NOMO-1 (cell line): ENCODE results near the gene GALNT10.
"Not testable (repeated sequence)": the region's sequence is repeated elsewhere in the genome, so short reads cannot be mapped to it uniquely, and the experiment has no call there.

Experiments used
- DNase-seq, 2 experiments: peaks; one replicate each; lab custom pipeline; 2025; ENCODE audit not compliant: unreplicated experiment in 2 of 2; lab: John Stamatoyannopoulos, UW

Gene GALNT10, protein sequence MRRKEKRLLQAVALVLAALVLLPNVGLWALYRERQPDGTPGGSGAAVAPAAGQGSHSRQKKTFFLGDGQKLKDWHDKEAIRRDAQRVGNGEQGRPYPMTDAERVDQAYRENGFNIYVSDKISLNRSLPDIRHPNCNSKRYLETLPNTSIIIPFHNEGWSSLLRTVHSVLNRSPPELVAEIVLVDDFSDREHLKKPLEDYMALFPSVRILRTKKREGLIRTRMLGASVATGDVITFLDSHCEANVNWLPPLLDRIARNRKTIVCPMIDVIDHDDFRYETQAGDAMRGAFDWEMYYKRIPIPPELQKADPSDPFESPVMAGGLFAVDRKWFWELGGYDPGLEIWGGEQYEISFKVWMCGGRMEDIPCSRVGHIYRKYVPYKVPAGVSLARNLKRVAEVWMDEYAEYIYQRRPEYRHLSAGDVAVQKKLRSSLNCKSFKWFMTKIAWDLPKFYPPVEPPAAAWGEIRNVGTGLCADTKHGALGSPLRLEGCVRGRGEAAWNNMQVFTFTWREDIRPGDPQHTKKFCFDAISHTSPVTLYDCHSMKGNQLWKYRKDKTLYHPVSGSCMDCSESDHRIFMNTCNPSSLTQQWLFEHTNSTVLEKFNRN

DNA sequence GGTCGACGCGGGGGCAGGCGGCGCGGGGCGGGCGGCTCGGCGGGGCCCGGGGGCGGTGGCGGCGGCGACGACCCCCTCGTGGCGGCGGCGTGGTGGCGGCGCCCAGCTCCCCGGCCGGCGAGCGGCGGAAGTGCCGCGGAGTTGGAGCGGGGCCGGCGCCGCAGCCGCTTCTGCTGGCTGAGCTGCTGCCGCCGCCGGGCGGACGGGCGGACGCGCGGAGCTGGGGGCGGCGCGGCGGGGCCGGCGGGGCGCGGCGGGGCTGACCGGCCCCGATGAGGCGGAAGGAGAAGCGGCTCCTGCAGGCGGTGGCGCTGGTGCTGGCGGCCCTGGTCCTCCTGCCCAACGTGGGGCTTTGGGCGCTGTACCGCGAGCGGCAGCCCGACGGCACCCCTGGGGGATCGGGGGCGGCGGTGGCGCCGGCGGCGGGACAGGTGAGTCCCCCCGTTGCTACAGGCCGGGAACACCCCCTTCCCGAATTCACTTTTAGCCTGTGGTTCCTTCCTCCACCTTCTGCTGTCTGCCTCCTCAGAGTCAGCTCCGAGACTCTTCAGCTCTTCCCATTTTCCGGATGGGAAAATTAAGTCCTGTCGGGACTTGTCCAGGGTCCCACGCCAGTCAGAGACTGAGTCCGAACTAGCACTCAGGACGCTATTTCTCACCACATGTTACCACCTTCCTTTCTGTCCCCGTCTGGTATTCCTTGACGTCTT, at the start of gene GALNT10:
Gene GALNT10, plus strand, starts transcription at position 139 of the 710 bp plus-strand sequence. Its CDS starts 134 bp downstream, at position 273.
- DNase-seq, result peak; percentile 48 to 52

DNA sequence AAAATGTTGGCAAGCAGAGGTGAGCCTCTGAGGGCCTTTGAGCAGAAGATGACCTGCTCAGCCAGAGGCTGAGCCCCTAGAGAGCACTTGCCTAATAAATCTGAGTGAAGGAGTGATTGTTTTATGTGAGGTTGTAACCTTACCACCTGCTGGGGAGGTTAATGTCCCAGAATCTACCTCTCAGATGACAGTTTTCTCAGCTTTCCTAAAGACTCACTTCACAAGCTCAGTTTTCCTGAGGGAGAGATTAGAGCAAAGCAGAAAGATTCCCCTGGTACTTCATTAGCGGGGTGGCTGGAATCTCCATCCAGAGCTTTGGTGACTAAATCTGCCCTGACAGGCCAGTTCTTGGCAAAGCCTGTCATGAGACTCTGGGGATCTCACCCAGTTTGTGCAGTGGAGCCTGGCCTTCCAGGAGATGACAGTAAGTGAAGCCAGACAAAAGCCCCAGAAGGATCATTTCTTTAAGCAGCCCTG, 48.8 kb upstream of the GALNT10 start:
- DNase-seq, result no peak

DNA sequence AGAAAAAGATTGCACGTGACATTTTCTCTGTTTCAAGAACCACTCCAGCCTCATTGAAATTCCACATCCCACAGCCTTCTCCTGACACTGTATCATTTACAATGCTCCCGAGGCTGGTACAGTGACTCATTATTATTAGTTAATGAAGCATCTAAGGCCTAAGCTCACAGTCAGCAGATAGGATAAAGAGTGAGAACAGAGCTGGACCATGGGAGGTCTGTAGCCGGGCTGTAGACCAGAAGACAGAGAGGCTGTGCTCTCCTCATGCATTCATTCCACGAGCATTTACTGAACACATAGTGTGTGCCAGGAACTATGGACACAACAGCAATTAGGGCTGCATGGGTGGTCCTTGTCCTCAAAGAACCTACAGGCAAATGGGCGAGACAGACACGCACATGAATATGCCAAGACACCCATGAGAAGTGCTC, 47.3 kb upstream of the GALNT10 start:
- no peak for DNase-seq

DNA sequence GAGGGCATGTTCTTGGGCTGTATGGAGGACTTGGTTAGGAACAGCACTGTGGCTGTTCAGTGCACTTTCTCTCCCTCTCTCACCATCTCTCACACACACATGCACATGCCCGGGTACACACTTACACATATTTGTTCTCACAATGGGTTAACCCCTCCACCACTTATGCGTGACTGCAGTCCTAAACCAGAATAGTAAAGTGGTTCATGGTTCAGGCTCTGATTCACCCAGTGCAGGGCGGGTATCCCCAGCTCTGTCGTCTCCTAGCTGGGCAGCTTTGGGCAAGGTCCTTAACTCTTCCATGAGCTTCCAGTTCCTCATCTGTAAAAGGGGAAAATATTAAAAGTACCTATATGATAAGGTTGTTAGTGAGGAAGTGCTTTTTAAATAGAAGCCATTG, 45.3 kb upstream of the GALNT10 start:
- DNase-seq, result no peak

DNA sequence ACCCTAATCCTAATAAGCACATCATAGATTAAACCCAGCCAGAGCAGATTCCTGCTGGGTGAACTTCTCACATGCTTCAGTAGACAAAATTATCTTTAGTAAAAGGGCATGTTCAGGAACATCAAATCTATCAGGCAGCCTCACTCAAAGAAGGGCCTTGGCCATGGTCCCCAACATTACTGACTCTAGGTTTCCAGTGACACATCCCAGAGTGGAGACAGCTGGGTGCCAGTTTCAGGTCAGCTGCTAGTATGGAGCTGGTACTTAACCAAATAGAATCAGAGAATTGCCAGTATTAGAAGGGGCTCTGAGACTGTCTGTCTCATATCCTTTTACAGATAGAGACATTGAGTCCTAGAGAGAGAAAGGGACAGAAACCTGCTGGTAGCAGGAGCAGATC, 44.1 kb upstream of the GALNT10 start:
- DNase-seq, result no peak

DNA sequence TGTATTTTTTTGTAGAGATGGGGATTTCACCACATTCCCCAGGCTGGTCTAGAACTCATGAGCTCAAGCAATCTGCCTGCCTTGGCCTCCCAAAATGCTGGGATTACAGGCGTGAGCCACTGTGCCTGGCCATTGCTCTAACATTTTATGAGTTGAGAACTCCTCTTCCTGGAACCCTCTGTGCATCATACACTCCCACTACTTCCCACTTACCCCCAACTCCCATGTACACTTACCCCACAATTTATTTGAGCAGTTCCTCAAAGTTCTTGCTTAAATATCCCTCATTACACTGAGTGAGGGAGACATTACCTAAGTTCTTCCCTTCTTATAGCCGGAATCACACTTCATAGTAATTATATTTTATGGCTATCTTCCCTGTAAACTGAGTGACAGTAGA, 42.9 kb upstream of the GALNT10 start:
- no peak for DNase-seq

DNA sequence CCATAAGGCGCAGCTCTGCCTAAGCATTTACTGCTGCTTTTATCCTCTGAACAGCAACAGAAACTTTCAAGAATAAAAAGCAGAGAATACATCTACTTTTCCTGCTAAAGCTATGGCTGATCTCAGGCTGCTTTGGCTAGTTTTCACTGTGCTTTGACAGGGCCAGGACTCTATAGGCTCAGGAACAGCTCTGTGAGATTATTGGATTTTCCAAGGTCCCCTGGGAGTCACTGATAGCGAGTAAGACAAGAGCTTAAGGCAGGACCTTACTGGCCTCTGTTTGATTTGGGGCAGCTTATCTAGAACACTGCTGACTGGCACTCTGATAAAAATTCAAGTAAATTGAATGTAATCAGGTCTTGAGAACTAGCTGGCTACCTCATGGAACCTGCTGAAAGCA, 40.1 kb upstream of the GALNT10 start:
- DNase-seq, result not testable (repeated sequence)

DNA sequence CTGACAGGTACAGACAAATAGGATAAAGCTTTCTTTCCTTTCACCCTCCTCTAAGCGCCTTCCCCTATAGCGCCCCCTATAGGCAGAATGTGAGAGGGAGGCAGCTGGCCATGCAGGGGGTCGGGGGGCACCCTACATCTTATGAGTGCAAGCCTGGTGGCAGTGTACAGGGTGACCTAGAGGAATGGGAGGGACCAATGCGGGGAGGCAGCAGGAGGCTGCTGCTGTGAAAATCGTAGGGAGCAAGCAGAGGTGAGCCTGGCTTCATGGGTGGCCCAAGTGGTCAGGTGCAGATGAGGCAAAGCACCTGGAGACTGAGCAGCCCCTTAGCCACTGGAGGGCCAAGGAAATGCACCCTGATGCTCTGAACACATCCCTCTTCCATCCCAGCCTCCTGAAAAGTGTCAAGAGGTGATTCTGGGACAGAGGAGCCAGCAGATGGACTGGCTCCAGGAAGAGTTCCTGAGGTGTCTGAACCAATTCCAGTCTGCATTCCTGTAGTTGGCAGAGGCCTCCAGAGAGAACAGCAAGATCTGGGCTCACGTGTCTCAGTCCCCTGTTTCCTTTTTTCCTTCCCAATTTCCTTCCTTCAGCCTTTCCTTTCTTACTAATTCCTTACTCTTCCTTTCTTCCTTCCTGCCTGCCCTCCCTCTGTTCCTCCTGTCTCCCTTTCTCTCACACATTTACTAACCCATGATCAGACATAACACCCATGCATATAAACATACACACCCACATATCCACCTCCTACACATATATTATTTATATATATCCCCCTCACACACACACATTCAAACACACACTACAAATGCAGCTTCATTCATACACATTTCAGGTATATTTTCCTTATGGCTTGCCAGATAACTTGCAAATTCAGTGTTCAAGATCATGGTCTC, 32.8 kb upstream of the GALNT10 start:
- no peak for DNase-seq

DNA sequence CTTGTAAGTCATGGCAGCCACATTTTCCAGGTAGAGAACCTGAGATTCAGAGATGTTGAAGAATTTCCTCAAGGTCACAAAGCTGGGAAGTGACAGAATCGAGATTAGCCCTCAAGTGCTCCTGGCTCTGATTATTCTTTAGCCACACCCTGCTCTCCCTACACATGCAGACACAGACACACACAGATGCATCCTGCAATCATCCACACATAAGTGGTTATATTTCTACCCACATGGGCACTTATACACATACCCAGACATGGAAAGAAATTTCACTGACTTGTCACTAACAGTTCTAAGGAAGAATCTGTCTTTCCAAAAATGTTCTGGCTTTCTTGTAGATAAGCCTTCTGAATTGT, 32.2 kb upstream of the GALNT10 start:
- DNase-seq, result no peak

DNA sequence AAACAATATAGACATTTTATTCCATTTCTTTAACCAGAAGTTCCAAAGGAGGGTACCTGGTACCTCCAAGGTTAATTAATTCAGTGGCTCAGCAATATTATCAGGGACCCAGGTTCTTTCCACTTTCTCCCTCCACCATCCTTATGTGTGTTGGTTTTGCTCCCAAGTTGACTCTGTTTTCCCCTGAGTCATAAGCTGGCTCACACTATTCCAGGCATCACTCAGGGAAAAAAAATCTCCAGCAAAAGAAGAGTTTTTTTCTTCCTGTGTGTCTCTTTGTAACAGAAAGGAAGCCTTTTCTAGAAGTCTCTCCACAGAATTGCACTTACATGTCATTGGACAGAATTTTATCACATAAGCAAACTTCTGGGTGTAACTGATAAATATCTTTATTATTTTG, 31.2 kb upstream of the GALNT10 start:
- no peak for DNase-seq

DNA sequence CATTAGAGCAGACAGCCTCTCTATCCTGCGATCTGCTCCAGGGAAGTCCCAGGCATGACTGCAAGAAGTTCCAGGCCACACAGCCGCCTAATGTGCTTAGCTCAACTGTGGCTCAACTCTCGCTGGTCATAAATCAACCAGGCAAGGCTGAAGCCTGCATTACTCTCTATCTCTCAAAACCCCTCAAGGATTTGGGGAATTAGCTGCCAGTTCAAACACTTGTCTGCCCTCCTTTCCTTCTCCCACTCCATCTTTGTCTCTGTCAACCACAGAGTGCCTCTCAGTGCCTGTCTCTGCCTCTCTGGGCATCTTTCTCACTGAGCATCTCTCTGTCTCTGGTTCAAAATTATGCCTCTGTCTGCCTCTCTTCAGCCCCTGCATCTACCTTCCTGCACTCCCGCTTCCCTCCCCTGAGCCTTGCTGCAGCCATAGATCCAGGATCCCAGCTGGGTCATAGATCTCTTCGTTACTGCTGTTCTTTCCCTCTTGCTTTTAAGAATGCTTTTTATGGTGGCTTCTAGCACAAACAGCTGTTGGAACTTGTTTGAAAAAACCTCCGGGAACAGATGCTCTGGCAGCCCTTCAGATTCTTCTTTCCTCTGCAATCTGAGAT, 27.9 kb upstream of the GALNT10 start:
- DNase-seq, result no peak

DNA sequence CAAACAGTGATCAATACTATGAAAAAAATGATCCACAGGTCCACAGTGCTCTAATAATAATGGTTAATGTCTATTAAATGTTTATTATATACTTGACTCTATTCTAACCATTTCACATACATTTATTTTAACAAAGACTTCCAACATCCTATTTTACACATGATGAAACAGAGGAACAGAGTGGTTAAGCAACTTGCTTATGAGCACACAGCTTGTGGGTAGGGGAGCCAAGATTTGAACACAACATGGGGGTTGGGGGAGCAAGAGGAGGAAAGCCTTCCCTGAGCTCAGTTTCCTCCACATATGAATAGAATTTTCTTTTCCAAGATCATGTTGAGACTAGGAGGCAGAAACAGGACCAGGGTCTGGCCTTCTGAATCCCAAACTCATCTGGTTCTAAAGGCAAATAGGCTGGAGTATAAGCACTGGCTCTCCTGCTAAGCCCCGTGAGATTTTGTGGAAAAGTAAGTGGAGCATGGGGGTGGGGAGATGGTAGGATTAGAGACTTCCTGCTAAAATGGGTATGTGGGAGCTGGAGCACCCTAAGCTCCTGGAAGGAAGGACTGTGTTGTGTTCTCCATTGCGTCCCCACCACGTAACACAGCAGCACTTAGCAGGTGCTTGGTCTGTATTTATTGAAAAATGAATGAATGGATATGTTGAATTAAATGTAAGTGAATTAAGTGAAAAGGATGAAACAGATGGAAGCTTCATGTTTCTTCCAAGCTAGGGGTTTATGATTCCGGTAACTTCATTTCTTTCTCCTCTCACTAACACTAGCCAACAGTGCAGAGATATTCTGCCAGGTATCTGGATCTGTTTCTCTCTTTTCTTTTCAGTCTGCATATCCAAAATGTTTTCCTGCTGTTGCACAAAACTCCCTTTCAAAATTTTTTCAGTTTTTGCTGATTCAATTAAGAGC, 26.9 kb upstream of the GALNT10 start:
- DNase-seq, result no peak

DNA sequence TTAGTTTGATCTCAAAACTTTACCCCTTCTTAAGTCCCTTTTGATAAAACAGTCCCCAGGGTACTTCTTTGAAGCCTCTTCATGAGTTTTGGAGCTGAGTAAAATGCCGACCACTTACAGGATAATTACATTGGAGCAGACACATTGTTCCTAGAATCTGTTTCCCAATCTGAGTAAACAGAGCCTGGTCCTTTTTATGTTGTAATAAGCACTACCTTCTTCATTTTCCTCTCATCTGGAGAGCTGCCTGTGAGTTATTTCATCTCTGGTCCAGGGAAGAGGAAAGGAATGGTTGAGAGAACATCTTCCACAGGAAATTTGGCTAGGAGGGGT, 26.3 kb upstream of the GALNT10 start:
- DNase-seq, result no peak

DNA sequence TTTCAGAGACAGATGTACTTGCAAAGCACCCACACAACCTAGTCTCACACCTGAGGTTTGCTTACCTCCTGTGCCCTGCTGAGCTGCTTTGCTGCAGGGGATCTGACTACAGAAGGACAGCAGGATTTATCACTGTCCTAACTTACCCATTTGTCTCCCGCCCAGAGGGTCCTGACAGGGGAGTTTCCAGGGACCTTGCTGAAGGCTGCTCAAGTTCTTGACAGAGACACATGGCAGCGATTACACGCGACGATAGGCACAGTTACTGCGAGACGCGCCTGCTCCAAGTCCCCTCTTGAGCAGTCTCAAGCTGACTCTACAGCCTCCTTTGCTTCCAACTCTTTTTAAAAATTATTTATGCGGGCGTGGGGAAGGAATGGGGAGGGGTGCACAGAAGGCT, 24.6 kb upstream of the GALNT10 start:
- no peak for DNase-seq

DNA sequence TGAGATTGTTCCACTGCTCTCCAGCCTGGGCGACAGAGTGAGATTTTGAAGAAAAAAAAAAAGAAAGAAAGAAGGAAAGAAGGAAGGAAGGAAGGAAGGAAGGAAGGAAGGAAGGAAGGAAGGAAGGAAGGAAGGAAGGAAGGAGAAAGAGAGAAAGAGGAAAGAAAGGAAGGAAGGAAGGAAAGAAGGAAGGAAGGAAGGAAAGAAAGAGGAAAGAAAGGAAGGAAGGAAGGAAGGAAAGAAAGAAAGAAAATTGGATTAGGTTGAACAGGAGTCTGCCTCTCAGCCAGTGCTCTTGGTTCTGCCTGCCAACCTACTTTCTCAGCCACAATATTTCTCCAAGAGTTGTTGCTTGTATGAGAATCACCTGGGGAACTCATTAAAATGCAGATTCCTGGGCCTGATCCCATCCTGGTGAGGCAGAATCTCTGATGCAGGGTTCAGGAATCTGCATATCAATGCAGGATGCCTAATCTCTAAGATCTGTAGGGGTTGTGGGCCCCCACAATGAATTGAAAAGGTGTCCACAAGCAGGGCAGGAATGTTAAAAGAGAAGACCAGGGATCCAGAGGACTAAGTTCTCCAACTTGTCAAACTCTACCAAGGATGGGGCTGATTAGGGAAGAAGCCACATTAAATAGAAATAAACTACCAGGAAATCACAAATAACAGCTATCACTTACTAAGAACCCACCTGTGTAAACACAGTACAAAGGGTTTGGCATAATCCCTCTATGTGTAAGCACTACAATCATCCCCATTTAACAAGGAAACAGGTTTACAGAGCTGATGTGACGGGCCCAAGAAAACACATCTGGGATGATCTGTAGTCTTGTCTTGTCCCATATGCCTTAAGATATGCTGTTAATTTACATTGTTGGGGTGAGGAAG, 23.4 kb upstream of the GALNT10 start:
- DNase-seq, result no peak

DNA sequence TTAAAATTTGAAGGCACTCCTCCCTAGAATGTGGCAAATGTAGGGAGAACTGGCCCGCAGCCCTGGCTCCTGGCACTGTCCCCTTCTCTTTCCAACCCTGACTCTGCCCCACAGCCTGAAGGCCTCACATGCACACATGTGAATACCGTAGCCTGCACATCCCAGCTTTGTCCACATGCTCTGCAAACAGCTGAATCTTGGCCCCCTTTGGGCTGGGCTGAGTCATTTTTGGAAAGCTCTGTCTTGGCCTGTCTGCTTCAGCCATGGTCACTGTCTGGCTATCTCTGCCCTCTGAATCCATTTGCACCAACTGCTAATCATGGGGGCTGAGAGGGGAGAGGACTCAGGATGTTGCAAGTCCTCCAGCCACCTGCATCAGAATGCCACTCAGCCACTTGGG, 22.1 kb upstream of the GALNT10 start:
- no peak for DNase-seq

DNA sequence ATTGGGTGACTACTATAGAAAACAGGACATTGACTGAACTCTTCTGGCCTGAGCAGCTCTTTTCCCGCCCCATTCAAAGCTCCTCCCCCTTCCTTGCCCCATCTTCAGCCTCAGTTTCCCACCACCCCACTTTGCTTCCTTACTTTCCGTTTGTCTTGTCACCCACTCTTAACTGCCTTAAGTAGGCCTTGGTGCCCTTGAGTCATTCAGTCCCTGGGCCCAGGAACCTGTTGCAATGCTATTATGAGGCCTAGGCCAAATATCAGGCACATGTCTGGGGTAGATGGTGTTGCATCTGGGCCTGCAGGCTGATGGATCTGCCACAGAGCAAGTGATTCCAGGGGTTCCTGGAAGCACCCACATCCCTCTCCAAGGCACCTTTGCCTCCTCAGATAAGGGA, 17.7 kb upstream of the GALNT10 start:
- no peak for DNase-seq

DNA sequence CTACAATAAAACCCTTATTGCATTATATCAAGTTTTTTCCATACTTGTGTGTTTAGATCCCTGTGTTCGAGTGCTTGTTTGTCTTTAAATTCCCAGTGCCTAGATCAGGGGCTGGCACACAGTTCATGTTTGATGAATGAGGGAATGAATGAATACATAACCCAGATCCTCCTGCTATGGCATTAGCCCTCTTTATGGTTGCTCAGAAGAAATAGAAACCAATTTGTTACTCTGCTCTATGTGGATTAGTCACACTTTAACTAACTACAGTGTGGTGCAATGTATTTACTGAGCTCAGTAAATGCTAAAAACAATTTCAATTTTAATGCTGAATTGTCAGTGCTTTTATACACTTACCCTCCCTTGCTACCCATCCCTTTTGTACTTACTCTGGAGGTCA, 16.4 kb upstream of the GALNT10 start:
- no peak for DNase-seq
